MM.1S (cell line): ENCODE data around the gene RPS21.
"Not testable (repeated sequence)": the region's sequence is repeated elsewhere in the genome, so short reads cannot be mapped to it uniquely, and the experiment has no call there.

Source experiments
- DNase-seq: peaks from one replicate; pipeline ENCODE4 v3.0.0-alpha.2; 2015
- H2AFZ ChIP-seq: fragments of 300-600 bp; sonication (generic); 2 replicates; pipeline ENCODE4 v1.6.0; 2016; ENCODE audit warnings: antibody characterized with exemption, low read length
- H3F3A ChIP-seq: fragments of 300-600 bp; sonication (generic); 2 replicates; pipeline ENCODE4 v1.6.1; 2016; ENCODE audit warnings: mild to moderate bottlenecking, antibody characterized with exemption, low read length, moderate library complexity, mixed read lengths; ENCODE audit not compliant: insufficient read depth
- H3K27ac ChIP-seq: fragments of 300-600 bp; sonication (generic); 2 replicates; pipeline ENCODE4 v1.5.1; 2016; ENCODE audit warnings: mild to moderate bottlenecking, low read length
- H3K27me3 ChIP-seq: fragments of 300-600 bp; sonication (generic); replicated peaks from 2 replicates; pipeline ENCODE4 v1.6.0; 2016; ENCODE audit warnings: low read length; ENCODE audit not compliant: insufficient read depth
- H3K36me3 ChIP-seq: fragments of 300-600 bp; sonication (generic); replicated peaks from 2 replicates; pipeline ENCODE4 v1.6.1; 2016; ENCODE audit warnings: mild to moderate bottlenecking, low read length, mixed read lengths; ENCODE audit not compliant: insufficient read depth
- H3K4me1 ChIP-seq: fragments of 300-600 bp; sonication (generic); 2 replicates; pipeline ENCODE4 v1.6.1; 2016; ENCODE audit warnings: low read length, mixed read lengths
- H3K4me2 ChIP-seq: fragments of 300-600 bp; sonication (generic); 2 replicates; pipeline ENCODE4 v1.6.0; 2016; ENCODE audit warnings: low read depth, low read length
- H3K4me3 ChIP-seq: fragments of 300-600 bp; sonication (generic); 2 replicates; pipeline ENCODE4 v1.5.1; 2016; ENCODE audit warnings: low read length, mixed read lengths
- H3K79me2 ChIP-seq: fragments of 300-600 bp; sonication (generic); 2 replicates; pipeline ENCODE4 v1.6.1; 2016; ENCODE audit warnings: mixed run types, low read length, mixed read lengths
- H3K9ac ChIP-seq: fragments of 300-600 bp; sonication (generic); 2 replicates; pipeline ENCODE4 v1.6.1; 2016; ENCODE audit warnings: low read length, mixed read lengths
- H3K9me2 ChIP-seq: fragments of 300-600 bp; sonication (generic); replicated peaks from 2 replicates; pipeline ENCODE4 v1.6.1; 2016; ENCODE audit warnings: mild to moderate bottlenecking, low read length, mixed read lengths; ENCODE audit not compliant: insufficient read depth
- H3K9me3 ChIP-seq: fragments of 300-600 bp; sonication (generic); replicated peaks from 2 replicates; pipeline ENCODE4 v1.6.1; 2016; ENCODE audit warnings: mild to moderate bottlenecking, low read length, mixed read lengths; ENCODE audit not compliant: insufficient read depth
- H4K20me1 ChIP-seq: fragments of 300-600 bp; sonication (generic); 2 replicates; pipeline ENCODE4 v1.6.1; 2016; ENCODE audit warnings: mild to moderate bottlenecking, low read length, moderate library complexity, mixed read lengths; ENCODE audit not compliant: insufficient read depth
- CTCF ChIP-seq: fragments of 300-600 bp; sonication (generic); IDR thresholded peaks from 2 replicates; pipeline ENCODE4 v1.5.1; 2016; ENCODE audit warnings: antibody characterized with exemption, low read length, mixed read lengths
- EZH2 ChIP-seq: fragments of 300-600 bp; sonication (generic); optimal IDR thresholded peaks from 2 replicates; pipeline ENCODE3; 2017; ENCODE audit warnings: low read depth, mild to moderate bottlenecking, antibody characterized with exemption, low read length, mixed read lengths
- EZH2phosphoT487 ChIP-seq: fragments of 300-600 bp; sonication (generic); IDR thresholded peaks from 2 replicates; pipeline ENCODE4 v1.6.1; 2018; ENCODE audit warnings: antibody characterized with exemption, low read length

RPS21 gene

GRCh38 chr20:62370807-62371587 lies 15.9 kb upstream of the RPS21 start:
- Histone ChIP-seq H3K9me3 (no peaks in the 10 kb centered on the region), H3K4me1 (peaks cover 10% of the 10 kb centered on the region), H3K36me3 (no peaks in the 10 kb centered on the region), H3K9me2 (no peaks in the 10 kb centered on the region), H3K27ac (no peak overlapping the region), H3K27me3 (no peaks in the 10 kb centered on the region), H4K20me1 (no peaks in the 10 kb centered on the region), H3K9ac (no peak overlapping the region), H3F3A (0 out of 2 replicates have a peak, but pooled peaks cover under 1% of the 10 kb centered on the region), H3K79me2 (peaks cover 9% of the 10 kb centered on the region), H2AFZ (no peak overlapping the region), H3K4me3 (no peak overlapping the region), H3K4me2 (no peak overlapping the region)
- DNase-seq, result no peak
- TF ChIP-seq EZH2phosphoT487 (no peak), CTCF (no peak), EZH2 (no peak)

GRCh38 chr20:62371588-62372041 lies 15.3 kb upstream of the RPS21 start:
- Histone ChIP-seq H3K9ac (no peak overlapping the region), H3F3A (no peaks in the 10 kb centered on the region), H3K27me3 (no peaks in the 10 kb centered on the region), H3K36me3 (no peaks in the 10 kb centered on the region), H2AFZ (no peak overlapping the region), H3K9me3 (no peaks in the 10 kb centered on the region), H3K4me2 (no peak overlapping the region), H4K20me1 (no peaks in the 10 kb centered on the region), H3K4me3 (no peak overlapping the region), H3K79me2 (peaks cover 3% of the 10 kb centered on the region), H3K27ac (no peak overlapping the region), H3K9me2 (no peaks in the 10 kb centered on the region), H3K4me1 (peaks cover 10% of the 10 kb centered on the region)
- DNase-seq, result no peak
- no peak for TF ChIP-seq CTCF
- TF ChIP-seq EZH2phosphoT487, result no peak
- no peak for TF ChIP-seq EZH2

GRCh38 chr20:62372042-62372993 lies 14.6 kb upstream of the RPS21 start:
- TF ChIP-seq EZH2phosphoT487 (no peak), CTCF (no peak), EZH2 (no peak)
- H2AFZ ChIP-seq, result no peak overlapping the region
- H3K9me2 ChIP-seq, result no peaks in the 10 kb centered on the region
- no peak overlapping the region for H3K27ac ChIP-seq
- no peak overlapping the region for H3K9ac ChIP-seq
- no peaks in the 10 kb centered on the region for H3K36me3 ChIP-seq
- no peaks in the 10 kb centered on the region for H4K20me1 ChIP-seq
- no peak for DNase-seq
- peaks cover 10% of the 10 kb centered on the region for H3K4me1 ChIP-seq
- no peaks in the 10 kb centered on the region for H3K79me2 ChIP-seq
- H3K4me2 ChIP-seq, result no peak overlapping the region
- no peaks in the 10 kb centered on the region for H3K9me3 ChIP-seq
- H3K4me3 ChIP-seq, result no peak overlapping the region
- H3K27me3 ChIP-seq, result no peaks in the 10 kb centered on the region
- no peaks in the 10 kb centered on the region for H3F3A ChIP-seq

GRCh38 chr20:62373631-62374179 lies 13.2 kb upstream of the RPS21 start:
- H3K4me1 ChIP-seq, result not testable (repeated sequence)

More at GRCh38 chr20:62373631-62374179, 13.2 kb upstream of the RPS21 start:
- not testable (repeated sequence) for H3K9ac ChIP-seq, H2AFZ ChIP-seq, H3F3A ChIP-seq, H3K36me3 ChIP-seq, H3K27me3 ChIP-seq, H3K4me2 ChIP-seq, H3K79me2 ChIP-seq, H4K20me1 ChIP-seq, H3K9me3 ChIP-seq, H3K27ac ChIP-seq, DNase-seq, H3K9me2 ChIP-seq, H3K4me3 ChIP-seq
